Adrenal gland (tissue), 5 donors: ENCODE results near the gene STK32A.

ENCODE experiments used
- POLR2A ChIP-seq, 2 donors: fragments of 450-650 bp; IDR thresholded peaks; one replicate each; pipeline ENCODE4 v1.6.1; 2017; ENCODE audit warnings: antibody characterized with exemption in 2 of 2, mild to moderate bottlenecking in 2 of 2, moderate library complexity in 1 of 2
- TF ChIP-seq, protein P1 (sequence below), 6 experiments: fragments of 450-650 bp in 4 of 6; fragments of 200-600 bp in 2 of 6; sonication (generic) in 1 of 6; IDR thresholded peaks; 1 replicate in 5 of 6; 2 replicates in 1 of 6; pipeline versions ENCODE4 v1.5.1 to v1.8.0; 2016 to 2021; ENCODE audit warnings: antibody characterized with exemption in 6 of 6, mild to moderate bottlenecking in 2 of 6, moderate library complexity in 1 of 6
- donor health status: DM: no; HTN: no; CAD: no.

DNA sequence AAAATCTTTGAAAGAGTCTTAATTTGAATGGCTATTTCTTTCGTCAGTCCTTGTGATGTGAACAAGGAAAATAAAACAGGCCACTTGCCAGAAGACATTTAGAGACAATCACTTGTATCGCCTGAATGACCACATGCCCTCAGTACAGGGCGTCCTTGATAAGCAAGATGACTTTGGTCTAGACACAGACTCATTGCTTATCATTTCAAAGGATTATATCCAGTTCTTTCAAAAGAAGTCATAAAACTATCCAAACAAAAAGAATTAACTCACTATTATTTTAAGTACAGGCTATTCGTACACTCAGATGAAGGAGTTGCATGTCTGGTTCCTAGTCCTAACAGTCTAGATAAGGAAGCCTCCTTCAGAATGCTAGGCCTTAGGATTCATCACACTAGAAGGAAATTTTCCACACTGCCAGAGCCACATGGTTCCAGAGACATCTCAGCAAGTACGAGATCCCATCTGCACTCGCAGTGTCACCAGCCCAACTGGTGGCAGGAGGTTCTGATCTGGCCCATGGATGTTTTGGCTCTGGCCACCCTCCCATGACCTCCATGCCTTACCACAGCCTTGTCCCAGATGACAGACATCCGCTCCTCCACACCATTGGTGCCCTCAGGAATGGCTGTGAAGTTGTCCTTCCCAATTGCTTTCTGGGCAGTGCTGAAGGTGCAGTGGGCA, 165.4 kb downstream of the STK32A start:
- TF ChIP-seq, protein P1, sequence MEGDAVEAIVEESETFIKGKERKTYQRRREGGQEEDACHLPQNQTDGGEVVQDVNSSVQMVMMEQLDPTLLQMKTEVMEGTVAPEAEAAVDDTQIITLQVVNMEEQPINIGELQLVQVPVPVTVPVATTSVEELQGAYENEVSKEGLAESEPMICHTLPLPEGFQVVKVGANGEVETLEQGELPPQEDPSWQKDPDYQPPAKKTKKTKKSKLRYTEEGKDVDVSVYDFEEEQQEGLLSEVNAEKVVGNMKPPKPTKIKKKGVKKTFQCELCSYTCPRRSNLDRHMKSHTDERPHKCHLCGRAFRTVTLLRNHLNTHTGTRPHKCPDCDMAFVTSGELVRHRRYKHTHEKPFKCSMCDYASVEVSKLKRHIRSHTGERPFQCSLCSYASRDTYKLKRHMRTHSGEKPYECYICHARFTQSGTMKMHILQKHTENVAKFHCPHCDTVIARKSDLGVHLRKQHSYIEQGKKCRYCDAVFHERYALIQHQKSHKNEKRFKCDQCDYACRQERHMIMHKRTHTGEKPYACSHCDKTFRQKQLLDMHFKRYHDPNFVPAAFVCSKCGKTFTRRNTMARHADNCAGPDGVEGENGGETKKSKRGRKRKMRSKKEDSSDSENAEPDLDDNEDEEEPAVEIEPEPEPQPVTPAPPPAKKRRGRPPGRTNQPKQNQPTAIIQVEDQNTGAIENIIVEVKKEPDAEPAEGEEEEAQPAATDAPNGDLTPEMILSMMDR (IDR thresholded peaks at IDR 0.05) = no peak
- TF ChIP-seq POLR2A (IDR thresholded peaks at IDR 0.05) = no peak
